Prostate gland (tissue), 2 donors: ENCODE data around the gene DNLZ.

Experiments used
- CTCF ChIP-seq, 4 experiments: fragments of 200-600 bp in 2 of 4; fragments of 450-650 bp in 2 of 4; sonication (generic) in 2 of 4; IDR thresholded peaks; 1 replicate in 3 of 4; 2 replicates in 1 of 4; pipeline ENCODE4 v1.5.1; 2016 to 2019; ENCODE audit warnings: antibody characterized with exemption in 4 of 4, mild to moderate bottlenecking in 2 of 4, moderate library complexity in 2 of 4
- POLR2A ChIP-seq: fragments of 450-650 bp; IDR thresholded peaks from one replicate; pipeline ENCODE4 v1.6.1; 2016; ENCODE audit warnings: antibody characterized with exemption, mild to moderate bottlenecking

- TF ChIP-seq POLR2A (no peak), CTCF (IDR thresholded peaks at IDR 0.05) (no peak)
Observed at GRCh38 chr9:136368190-136368589, 4.6 kb upstream of the DNLZ start.
